ENCODE data around the gene SENP5.
"Not testable (repeated sequence)": the region's sequence is repeated elsewhere in the genome, so short reads cannot be mapped to it uniquely, and the experiment has no call there.

SENP5 gene

DNA sequence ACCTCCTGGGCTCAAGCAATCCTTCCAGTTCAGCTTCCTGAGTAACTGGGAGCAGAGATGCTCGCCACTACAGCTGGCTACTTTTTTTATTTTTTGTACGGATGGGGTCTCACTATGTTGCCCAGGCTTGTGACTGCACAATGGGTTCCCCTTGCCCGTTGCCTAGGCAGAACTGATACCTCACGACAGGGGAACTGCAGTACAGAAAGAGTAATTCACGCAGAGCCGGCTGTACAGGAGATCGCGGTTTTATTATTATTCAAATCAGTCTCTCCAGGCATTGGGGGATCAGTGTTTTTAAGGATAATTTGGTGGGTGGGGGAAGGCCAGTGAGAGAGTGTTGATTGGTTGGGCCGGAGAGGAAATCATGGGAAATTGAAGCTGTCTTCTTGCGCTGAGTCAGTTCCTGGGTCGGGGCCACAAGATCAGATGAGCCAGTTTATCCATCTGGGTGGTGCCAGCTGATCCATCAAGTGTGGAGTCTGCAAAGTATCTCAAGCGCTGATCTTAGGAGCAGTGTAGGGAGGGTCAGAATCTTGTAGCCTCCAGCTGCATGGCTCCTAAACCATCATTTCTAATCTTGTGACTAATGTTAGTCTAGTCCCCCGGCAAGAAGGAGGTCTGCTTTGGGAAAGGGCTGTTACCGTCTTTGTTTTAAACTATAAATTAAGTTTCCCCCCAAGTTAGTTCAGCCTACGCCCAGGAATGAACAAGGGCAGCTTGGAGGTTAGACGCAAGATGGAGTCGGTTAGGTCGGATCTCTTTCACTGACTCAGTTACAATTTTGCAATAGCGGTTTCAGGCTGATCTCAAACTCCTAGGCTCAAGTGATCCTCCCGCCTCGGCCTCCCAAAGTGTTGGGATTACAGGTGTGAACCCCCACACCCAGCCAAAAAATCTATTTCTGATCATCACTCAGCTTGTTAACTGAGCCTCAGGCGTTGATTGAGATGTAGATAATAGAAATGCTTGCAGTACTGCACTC lies 23.2 kb upstream of the SENP5 start:
- not testable (repeated sequence) for H3K36me3 ChIP-seq (ENCODE audit: control insufficient read depth, low read depth, low read length); H3K4me1 ChIP-seq (ENCODE audit: control insufficient read depth, low read depth, low read length); H3K4me3 ChIP-seq (ENCODE audit: low read length); H3K9me3 ChIP-seq (ENCODE audit: control insufficient read depth, low read depth, low read length); H3K27ac ChIP-seq (ENCODE audit: low read length); H3K9ac ChIP-seq (ENCODE audit: low read length); H3K27me3 ChIP-seq (ENCODE audit: control insufficient read depth, insufficient read depth, low read length)

DNA sequence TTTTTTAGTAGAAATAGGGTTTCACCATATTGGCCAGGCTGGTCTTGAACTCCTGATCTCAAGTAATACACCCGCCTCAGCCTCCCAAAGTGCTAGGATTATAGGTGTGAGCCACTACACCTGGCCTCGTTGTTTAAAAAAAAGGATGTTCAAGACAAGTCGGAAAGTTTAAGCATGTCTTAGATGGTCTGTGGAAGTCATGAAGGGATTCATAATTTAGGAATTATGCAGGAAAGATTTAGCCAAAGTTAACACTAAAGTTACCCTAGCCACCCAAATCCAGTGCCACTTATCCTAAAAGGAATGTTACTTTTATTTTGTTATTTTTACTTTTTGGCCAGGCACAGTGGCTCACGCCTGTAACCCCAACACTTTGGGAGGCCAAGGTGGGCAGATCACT lies 19.3 kb upstream of the SENP5 start:
- H3K27ac ChIP-seq (ENCODE audit: low read length); H3K9me3 ChIP-seq (ENCODE audit: control insufficient read depth, low read depth, low read length); H3K4me1 ChIP-seq (ENCODE audit: control insufficient read depth, low read depth, low read length); H3K9ac ChIP-seq (ENCODE audit: low read length); H3K27me3 ChIP-seq (ENCODE audit: control insufficient read depth, insufficient read depth, low read length); H3K4me3 ChIP-seq (ENCODE audit: low read length); H3K36me3 ChIP-seq (ENCODE audit: control insufficient read depth, low read depth, low read length): not testable (repeated sequence)

DNA sequence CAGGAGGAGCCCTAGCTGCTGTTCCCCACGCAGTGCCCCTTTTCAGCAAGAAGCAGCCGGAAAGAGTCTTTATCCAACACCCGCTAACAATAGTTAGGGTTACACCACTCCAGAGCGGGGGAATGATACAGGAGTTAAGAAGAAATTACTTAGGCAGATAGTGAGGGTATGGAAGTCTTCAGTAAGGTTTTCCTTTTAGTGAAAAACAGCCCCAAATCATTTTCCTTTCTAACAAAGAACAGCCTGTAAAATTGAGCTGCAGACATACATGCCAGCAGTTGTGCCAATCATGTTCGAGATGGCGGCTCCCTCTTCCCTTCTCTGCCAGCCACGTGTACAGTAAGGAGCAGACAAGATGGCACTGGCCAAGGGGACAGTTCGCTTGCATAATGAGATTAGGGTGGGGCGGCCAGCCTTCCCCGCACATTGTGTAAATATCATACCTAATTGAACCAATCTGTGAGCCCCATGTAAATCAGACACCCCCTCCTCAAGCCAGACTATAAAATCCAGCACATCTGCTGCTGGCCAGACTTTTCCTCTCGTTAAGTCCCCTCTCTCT lies 18.5 kb upstream of the SENP5 start:
- H3K36me3 ChIP-seq (ENCODE audit: control insufficient read depth, low read depth, low read length) = no peaks in the 10 kb centered on the region
- H3K9me3 ChIP-seq (ENCODE audit: control insufficient read depth, low read depth, low read length) = peaks cover 9% of the 10 kb centered on the region
- H3K4me1 ChIP-seq (ENCODE audit: control insufficient read depth, low read depth, low read length) = no peaks in the 10 kb centered on the region
- H3K27me3 ChIP-seq (ENCODE audit: control insufficient read depth, insufficient read depth, low read length) = no peaks in the 10 kb centered on the region
- no peak overlapping the region for H3K4me3 ChIP-seq (ENCODE audit: low read length)
- H3K27ac ChIP-seq (ENCODE audit: low read length) = no peak overlapping the region
- H3K9ac ChIP-seq (ENCODE audit: low read length) = no peak overlapping the region

DNA sequence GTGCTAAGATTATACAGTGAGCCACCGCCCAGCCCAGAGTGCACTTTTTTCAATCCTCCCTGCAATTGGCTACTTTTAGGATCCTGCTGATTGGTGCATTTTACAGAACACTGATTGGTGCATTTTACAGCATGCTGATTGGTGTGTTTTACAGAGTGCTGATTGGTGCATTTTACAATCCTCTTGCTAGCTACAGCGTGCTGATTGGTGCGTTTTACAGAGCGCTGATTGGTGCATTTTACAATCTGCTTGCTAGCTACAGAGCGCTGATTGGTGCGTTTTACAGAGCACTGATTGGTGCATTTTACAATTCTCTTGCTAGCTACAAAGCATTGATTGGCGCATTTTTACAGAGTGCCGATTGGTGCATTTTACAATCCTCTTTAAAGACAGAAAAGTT lies 4.7 kb upstream of the SENP5 start:
- not testable (repeated sequence) for H3K27me3 ChIP-seq (ENCODE audit: control insufficient read depth, insufficient read depth, low read length); H3K4me1 ChIP-seq (ENCODE audit: control insufficient read depth, low read depth, low read length); H3K9me3 ChIP-seq (ENCODE audit: control insufficient read depth, low read depth, low read length); H3K36me3 ChIP-seq (ENCODE audit: control insufficient read depth, low read depth, low read length); H3K4me3 ChIP-seq (ENCODE audit: low read length); H3K27ac ChIP-seq (ENCODE audit: low read length); H3K9ac ChIP-seq (ENCODE audit: low read length)

DNA sequence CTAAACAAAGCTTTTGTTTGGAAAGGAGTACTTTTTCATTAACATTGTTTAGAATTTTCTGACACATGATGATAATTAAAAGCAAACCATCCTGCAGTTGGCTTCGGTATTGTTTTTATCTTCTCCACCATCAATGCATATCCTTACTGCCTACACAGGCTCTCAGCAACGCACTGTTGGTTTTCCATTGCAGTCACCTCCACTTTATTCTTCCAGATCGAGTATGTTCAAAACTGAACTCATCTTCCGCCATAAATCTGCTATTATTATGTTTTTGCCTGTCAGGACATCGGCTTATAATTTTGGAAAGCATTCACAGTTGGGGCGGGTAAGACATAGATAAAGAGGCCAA lies 589 bp upstream of the SENP5 start:
- H3K36me3 ChIP-seq (ENCODE audit: control insufficient read depth, low read depth, low read length) = no peaks in the 10 kb centered on the region
- peak overlapping the region; percentile 16 for H3K27ac ChIP-seq (ENCODE audit: low read length)

DNA sequence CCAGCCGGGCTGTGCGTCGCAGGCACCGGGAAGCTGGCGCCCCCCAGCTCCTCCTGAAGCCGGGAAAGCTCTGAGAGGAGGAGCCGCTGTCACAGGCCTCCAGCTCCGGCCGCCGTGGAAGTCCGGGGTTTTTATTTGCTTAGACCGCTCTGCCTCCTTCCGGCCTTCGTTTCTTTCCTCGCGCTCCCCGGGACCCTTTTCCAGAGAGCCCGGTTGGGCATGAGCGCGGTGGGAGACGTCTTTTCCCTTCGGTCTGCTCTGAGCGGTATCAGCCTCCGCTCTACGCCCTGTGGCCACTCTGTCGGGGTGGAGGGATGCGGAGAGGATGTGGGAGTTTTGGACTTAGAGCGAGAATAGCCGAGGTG lies 559 bp downstream of the SENP5 start:
- H3K4me3 ChIP-seq (ENCODE audit: low read length) = peak overlapping the region; percentile 73
- no peaks in the 10 kb centered on the region for H3K27me3 ChIP-seq (ENCODE audit: control insufficient read depth, insufficient read depth, low read length)
- H3K27ac ChIP-seq (ENCODE audit: low read length) = no peak overlapping the region
- H3K9ac ChIP-seq (ENCODE audit: low read length) = peak overlapping the region; percentile 61
- no peaks in the 10 kb centered on the region for H3K4me1 ChIP-seq (ENCODE audit: control insufficient read depth, low read depth, low read length)
- H3K36me3 ChIP-seq (ENCODE audit: control insufficient read depth, low read depth, low read length) = no peaks in the 10 kb centered on the region
- no peaks in the 10 kb centered on the region for H3K9me3 ChIP-seq (ENCODE audit: control insufficient read depth, low read depth, low read length)

More for the DNA sequence above, 589 bp upstream of the SENP5 start:
- H3K27me3 ChIP-seq (ENCODE audit: control insufficient read depth, insufficient read depth, low read length) = no peaks in the 10 kb centered on the region
- no peaks in the 10 kb centered on the region for H3K4me1 ChIP-seq (ENCODE audit: control insufficient read depth, low read depth, low read length)
- no peaks in the 10 kb centered on the region for H3K9me3 ChIP-seq (ENCODE audit: control insufficient read depth, low read depth, low read length)
- H3K4me3 ChIP-seq (ENCODE audit: low read length) = peak overlapping the region; percentile 73
- H3K9ac ChIP-seq (ENCODE audit: low read length) = peak overlapping the region; percentile 61

DNA sequence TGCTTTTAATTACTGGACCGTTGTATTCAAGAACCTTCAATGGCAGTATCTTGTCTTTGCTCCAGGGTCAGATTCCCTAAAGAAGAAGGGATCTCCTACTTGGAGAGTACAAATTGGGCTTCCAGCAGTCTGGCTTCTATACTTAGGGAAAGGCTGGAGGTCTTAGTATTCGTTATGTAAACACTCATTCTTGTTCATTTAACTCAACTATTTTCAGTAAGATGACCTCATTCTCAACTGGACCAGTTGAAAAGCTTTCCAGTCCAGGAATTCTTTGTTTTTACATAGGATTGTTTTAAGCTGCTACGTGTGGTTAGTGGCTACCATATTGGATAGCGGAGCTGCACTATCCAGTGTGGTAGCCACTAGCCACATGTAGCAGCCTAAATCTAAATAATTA lies 4.6 kb downstream of the SENP5 start:
- no peaks in the 10 kb centered on the region for H3K9me3 ChIP-seq (ENCODE audit: control insufficient read depth, low read depth, low read length)
- H3K9ac ChIP-seq (ENCODE audit: low read length) = no peak overlapping the region
- H3K36me3 ChIP-seq (ENCODE audit: control insufficient read depth, low read depth, low read length) = no peaks in the 10 kb centered on the region
- H3K27ac ChIP-seq (ENCODE audit: low read length) = no peak overlapping the region
- no peaks in the 10 kb centered on the region for H3K27me3 ChIP-seq (ENCODE audit: control insufficient read depth, insufficient read depth, low read length)
- H3K4me1 ChIP-seq (ENCODE audit: control insufficient read depth, low read depth, low read length) = no peaks in the 10 kb centered on the region
- H3K4me3 ChIP-seq (ENCODE audit: low read length) = no peak overlapping the region

DNA sequence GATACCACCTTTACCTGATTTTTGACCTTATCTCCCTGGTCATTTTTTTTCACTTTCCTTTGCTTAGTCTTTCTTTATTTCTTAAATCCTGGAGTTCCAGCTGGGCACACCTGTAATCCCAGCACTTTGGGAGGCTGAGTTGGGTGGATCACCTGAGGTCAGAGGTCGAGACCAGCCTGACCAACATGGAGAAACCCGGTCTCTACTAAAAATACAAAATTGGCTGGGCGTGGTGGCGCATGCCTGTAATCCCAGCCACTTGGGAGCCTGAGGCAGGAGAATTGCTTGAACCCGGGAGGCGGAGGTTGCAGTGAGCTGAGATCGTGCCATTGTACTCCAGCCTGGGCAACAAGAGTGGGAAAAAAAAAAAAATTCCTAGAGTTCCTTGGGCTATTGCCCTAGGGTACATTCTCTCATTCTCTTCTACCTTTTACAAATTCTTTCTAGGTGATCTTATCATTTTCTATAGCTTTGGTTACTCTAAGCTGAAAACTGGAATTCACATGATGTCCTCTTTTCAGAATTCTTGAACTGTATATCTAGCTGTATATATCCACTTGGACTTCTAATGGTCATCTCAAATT lies 6.9 kb downstream of the SENP5 start:
- not testable (repeated sequence) for H3K27ac ChIP-seq (ENCODE audit: low read length); H3K9me3 ChIP-seq (ENCODE audit: control insufficient read depth, low read depth, low read length); H3K4me1 ChIP-seq (ENCODE audit: control insufficient read depth, low read depth, low read length); H3K36me3 ChIP-seq (ENCODE audit: control insufficient read depth, low read depth, low read length); H3K27me3 ChIP-seq (ENCODE audit: control insufficient read depth, insufficient read depth, low read length); H3K4me3 ChIP-seq (ENCODE audit: low read length); H3K9ac ChIP-seq (ENCODE audit: low read length)

DNA sequence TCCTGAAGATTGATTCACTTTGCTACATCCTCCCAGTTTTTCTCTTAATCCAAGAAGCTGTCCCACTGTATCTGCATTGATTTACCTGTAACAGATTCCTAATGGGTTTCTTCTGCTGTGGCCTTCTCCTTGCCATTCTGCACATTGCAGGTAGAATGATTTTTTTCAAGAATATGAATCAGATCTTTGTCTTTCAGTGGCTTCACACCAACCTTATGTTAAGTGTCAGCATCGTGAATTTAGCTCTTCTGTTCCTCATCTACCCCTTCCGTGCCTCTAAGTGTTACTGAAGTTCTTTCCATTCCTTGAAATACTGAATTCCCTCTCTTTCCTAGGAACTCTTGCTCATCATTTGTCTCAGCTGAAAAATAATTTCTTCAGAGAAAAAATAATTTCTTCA lies 7.5 kb downstream of the SENP5 start:
- H3K9me3 ChIP-seq (ENCODE audit: control insufficient read depth, low read depth, low read length) = no peaks in the 10 kb centered on the region
- no peaks in the 10 kb centered on the region for H3K27me3 ChIP-seq (ENCODE audit: control insufficient read depth, insufficient read depth, low read length)
- no peak overlapping the region for H3K9ac ChIP-seq (ENCODE audit: low read length)
- H3K4me1 ChIP-seq (ENCODE audit: control insufficient read depth, low read depth, low read length) = no peaks in the 10 kb centered on the region
- no peak overlapping the region for H3K4me3 ChIP-seq (ENCODE audit: low read length)
- H3K27ac ChIP-seq (ENCODE audit: low read length) = no peak overlapping the region
- H3K36me3 ChIP-seq (ENCODE audit: control insufficient read depth, low read depth, low read length) = peaks cover 3% of the 10 kb centered on the region

DNA sequence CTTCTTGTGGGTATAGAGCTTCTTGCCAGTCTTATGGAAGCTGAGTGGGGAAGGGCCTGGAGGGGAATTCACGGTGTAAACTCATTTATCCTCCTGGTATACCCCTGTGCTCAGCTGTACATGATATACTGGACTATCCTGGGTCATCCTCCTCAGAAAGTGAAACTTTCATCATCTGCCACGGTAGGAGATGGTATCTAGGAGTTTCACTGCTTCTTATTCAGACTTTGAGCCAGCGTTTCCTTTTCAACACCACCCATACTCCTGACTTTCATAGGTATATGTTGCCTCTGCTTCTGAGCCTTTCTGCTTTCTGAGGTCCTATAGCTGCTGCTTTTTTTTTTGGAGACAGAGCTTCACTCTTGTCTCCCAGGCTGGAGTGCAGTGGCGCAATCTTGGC lies 15.6 kb downstream of the SENP5 start:
- peaks cover 18% of the 10 kb centered on the region for H3K36me3 ChIP-seq (ENCODE audit: control insufficient read depth, low read depth, low read length)
- no peaks in the 10 kb centered on the region for H3K4me1 ChIP-seq (ENCODE audit: control insufficient read depth, low read depth, low read length)
- no peaks in the 10 kb centered on the region for H3K9me3 ChIP-seq (ENCODE audit: control insufficient read depth, low read depth, low read length)
- no peaks in the 10 kb centered on the region for H3K27me3 ChIP-seq (ENCODE audit: control insufficient read depth, insufficient read depth, low read length)
- no peak overlapping the region for H3K9ac ChIP-seq (ENCODE audit: low read length)
- H3K27ac ChIP-seq (ENCODE audit: low read length) = no peak overlapping the region
- H3K4me3 ChIP-seq (ENCODE audit: low read length) = no peak overlapping the region

DNA sequence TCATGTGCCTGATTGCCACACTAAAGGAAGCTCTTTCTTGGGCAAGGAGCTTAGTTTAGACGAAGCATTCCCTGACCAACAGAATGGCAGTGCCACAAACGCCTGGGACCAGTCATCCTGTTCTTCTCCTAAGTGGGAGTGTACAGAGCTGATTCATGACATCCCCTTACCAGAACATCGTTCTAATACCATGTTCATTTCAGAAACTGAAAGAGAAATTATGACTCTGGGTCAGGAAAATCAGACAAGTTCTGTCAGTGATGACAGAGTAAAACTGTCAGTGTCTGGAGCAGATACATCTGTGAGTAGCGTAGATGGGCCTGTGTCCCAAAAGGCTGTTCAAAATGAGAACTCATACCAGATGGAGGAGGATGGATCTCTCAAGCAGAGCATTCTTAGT lies 18.4 kb downstream of the SENP5 start:
- no peaks in the 10 kb centered on the region for H3K4me1 ChIP-seq (ENCODE audit: control insufficient read depth, low read depth, low read length)
- H3K9me3 ChIP-seq (ENCODE audit: control insufficient read depth, low read depth, low read length) = no peaks in the 10 kb centered on the region
- no peak overlapping the region for H3K27ac ChIP-seq (ENCODE audit: low read length)
- H3K27me3 ChIP-seq (ENCODE audit: control insufficient read depth, insufficient read depth, low read length) = no peaks in the 10 kb centered on the region
- no peak overlapping the region for H3K4me3 ChIP-seq (ENCODE audit: low read length)
- H3K9ac ChIP-seq (ENCODE audit: low read length) = no peak overlapping the region
- H3K36me3 ChIP-seq (ENCODE audit: control insufficient read depth, low read depth, low read length) = peaks cover 18% of the 10 kb centered on the region

Measured in iPS-18a (cell line).